GM19035 (cell line): ENCODE measurements around the gene PROSER2.
"Not testable (repeated sequence)": the region's sequence is repeated elsewhere in the genome, so short reads cannot be mapped to it uniquely, and the experiment has no call there.

Experiments used
- ATAC-seq: cut with Tn5 transposase; IDR thresholded peaks from one replicate; pipeline ENCODE4 v1.9.1; 2021; ENCODE audit not compliant: unreplicated experiment

The PROSER2 gene

DNA sequence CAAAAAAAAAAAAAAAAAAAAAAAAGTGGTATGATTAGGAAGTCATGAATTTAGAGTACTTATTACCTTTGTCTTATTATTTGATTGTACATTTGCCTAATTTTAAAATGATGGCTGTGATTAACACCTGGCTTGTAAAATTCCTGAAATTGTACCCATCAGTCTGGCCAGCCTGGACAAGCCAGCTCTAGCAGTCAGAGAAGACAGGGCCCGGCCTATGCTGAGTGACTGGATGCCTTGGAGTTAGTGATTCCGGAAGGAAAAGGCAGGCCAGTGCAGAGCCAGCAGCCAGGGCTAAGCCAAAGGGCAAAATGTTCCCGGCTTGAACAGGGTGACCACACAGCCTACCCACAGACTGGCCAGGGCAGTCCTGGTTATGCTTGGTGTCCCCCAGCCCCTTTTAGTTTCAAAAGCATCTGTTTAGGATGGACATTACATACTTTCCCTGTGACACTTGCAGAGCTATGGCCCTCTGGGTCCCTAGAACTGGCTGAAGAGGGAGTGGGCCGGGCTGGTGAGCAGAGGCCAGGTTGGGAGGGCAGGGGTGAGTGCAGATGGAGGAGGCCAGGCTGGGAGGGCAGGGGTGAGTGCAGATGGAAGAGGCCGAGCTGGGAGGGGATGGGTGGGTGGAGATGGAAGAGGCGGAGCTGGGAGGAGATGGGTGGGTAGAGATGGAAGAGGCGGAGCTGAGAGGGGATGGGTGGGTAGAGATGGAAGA lies 61.7 kb downstream of the PROSER2 start:
- ATAC-seq, result no peak

DNA sequence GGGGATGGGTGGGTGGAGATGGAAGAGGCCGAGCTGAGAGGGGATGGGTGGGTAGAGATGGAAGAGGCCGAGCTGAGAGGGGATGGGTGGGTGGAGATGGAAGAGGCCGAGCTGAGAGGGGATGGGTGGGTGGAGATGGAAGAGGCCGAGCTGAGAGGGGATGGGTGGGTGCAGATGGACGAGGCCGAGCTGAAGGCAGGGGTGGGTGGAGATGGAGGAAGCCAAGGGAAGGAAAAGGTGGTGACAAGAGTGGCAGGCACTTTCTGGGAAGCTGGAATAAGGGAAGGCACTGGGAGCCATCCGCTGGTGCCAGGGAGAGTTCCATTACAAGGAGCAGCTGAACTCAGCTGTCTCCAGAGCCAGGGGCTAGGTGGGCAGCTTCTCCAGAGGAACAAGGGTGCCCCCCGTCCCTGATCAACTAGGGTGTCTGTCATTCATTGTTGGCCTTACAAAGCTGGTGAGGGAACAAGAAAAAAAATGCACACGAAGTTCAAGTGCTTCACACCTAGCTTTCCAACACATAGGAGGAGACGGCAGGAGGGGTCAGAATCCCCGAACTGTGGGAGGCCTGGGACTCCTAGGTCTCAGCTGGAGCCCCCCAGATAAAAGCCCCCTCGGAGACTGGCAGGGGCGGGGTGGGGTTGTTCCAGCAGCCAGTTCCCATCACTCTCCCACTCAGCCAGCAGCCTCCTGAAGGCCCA lies 62.4 kb downstream of the PROSER2 start:
- ATAC-seq, result no peak

DNA sequence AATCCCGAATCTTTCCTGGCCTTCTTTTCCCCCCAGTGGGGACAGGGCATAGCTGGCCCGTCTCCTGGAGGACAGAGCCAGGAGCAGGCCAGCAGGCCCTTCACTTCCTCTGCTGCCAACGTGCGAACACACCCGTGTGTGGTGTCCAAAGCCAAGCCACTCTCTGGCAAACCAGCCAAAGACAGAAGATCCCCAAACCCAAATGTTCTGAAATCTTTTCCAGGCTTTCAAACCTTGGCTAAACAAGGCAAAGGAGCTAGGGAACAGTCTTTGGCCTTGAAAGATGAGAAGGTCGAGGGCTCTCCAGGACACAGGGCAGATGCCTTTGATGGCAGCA lies 63.0 kb downstream of the PROSER2 start:
- no peak for ATAC-seq

DNA sequence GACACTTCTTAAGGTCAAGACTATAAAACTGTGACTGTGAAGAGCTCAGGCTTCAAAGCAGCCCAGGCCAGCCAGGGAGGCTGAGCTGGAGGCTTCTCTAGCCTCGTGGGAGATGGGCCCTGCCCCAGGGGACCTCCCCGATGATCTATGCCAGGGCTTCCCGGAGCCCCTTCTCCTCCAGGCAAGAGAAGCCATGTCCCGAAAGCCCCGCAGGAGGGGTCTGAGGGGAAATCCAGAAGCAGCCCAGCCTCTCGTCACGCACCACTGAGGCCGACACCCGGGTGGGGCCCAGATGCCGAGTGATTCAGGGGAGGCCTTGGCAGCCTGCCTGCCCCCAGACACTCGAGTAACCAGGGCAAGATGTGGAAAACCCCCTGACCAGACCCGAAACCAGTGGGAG lies 63.7 kb downstream of the PROSER2 start:
- ATAC-seq, result no peak

DNA sequence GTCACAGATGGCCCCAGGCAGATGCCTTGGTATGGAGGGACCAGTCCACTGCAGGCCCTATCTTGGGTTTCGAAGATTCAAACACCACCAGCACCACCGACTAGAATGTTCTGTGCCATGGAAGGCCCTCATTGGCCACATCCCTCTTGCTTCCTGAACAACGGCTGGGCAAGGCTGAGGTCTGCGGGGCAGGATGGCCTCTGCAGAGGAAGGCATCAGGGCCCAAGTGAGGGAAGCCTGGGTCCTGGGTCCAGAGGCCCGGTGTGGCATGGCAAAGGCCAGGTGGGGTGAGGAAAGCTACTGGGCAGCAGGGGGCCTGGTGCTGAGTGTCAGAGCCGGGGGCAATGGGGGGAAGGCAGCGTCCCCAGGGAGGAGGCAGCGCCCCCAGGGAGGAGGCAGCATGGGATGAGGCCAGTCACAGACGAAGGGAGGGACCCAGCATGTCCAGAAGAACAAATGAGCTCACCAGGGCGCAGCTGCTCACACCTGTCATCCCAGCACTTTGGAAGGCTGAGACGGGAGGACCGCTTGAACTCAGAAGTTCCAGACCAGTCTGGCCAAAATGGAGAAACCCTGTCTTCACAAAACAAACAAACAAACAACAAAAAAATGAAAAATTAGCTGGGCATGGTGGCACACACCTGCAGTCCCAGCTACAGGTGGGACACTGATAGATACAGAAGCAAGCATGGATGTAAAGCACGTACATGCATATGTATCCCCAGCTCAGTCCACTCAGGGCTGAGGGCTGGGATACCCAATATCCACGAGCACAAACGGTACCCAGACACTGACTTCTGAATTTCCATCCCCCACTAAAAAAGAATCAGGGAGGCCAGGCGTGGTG lies 64.4 kb downstream of the PROSER2 start:
- ATAC-seq, result no peak

DNA sequence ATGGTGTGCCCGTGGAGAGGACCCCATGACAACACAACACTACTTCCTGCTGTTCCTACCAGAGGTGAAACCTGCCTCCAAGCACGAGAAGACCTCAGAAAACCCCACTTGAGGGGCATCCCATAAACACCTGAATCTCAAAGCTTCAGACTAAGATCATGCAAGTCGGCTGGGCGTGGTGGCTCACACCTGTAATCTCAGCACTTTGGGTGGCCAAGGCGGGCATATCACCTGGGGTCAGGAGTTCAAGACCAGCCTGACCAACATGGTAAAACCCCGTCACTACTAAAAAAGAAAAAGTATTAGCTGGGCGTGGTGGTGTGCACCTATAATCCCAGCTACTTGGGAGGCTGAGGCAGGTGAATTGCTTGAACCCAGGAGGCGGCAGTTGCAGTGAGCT lies 66.1 kb downstream of the PROSER2 start:
- not testable (repeated sequence) for ATAC-seq

DNA sequence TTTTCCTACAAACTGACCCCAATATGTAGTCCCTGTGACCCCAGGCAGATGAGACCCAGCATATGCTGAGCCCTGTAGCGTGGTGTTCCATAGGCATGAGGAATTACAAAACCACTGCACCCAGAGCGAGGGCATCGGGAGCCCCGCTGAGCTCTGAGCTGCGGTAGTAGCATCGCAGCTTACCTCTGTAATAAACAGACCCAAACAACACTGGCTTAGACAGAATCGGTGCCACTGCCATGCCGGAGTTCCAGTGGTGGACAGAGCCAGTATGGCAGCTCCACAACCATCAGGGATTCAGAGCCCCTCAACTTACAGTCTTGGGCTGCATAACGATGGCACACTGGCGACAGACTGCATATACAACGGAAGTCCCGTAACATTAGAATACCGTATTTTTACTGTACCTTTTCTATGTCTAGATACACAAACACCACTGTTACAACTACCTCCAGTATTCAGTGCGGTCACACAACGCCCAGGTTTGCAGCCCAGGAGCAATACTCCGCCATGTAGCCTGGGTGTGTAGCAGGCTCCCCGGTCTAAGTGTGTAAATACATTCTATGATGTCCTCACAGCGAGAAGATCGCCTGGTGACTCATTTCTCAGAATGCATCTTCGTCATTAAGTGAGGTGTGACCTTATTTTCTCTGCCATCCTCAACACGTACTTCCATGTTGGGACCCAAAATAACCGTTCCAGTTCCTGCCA lies 68.8 kb downstream of the PROSER2 start:
- ATAC-seq, result no peak

DNA sequence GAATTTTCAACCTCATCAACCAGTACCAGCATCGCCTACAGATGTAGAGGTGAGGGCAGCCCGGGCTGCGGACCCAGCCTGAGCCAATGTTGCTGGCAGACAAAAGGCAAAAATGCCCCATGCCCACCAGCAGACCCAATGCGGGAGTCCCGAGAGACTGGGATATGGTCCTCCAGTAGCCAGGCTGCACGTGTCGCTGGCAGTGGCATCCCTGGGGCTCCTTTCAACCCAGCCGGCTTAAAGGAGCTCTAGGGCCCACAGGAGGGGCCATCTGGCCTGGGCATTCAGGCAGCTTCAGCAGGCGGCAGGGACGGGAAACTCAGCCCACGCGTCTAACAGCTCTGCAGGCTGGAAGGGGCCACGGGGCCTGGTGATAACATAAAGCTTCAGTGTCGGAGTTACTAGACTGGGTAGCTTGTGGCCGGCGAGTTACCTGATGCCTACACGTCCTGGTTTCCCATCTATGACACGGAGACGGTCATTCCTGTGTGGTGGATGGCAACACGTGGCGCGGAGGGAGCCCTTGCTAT lies 70.7 kb downstream of the PROSER2 start:
- ATAC-seq, result no peak

DNA sequence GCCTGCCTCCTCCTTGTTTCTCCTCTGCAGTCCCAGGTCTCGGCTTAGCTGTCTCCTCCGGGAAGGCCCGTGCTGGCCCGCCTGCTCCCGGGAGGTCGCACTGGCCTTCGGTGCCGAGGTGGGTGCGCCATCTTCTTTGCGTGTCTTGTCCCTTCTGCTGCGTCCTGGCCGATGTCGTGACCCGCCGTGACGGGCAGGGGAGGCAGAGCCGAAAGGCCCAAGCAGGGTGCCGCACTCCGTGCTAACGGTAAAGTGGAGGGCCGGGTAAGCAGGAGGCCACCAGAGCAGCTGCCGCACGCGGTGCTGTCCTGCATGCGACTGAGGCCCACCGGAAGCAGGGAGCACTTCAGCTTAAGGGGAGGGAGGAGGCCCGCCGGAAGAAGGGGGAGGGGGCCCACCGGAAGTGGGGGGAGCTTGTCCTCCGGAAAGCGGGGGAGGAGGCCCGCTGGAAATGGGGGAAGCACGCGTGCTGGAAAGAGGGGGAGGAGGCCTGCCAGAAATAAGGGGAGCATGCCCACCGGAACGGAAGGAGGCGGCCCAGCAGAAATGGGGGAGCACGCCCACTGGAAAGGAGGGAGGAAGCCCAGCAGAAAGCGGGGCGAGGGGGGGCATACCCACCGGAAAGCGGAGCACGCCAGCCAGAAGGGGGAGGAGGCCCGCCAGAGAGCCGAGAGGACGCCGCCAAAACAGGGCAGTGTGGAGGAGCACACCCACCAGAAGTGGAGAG lies 71.4 kb downstream of the PROSER2 start:
- no peak for ATAC-seq

DNA sequence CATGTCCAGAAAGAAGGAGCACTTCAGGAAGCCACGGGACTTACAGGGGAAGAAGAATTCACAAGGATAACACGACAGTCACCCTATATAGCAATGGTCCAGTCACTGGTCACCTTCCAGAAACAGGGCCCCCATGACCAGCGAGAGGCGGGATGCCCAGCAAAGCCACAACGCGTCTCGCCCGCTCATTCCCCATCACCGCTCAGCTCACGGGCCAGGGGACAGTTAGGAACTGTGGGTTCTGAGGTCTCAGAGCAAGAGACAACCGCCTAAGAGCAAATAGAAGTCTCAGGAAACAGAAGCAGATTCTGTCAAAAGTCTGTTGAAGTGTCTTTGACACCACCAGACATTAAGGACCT lies 71.9 kb downstream of the PROSER2 start:
- no peak for ATAC-seq

DNA sequence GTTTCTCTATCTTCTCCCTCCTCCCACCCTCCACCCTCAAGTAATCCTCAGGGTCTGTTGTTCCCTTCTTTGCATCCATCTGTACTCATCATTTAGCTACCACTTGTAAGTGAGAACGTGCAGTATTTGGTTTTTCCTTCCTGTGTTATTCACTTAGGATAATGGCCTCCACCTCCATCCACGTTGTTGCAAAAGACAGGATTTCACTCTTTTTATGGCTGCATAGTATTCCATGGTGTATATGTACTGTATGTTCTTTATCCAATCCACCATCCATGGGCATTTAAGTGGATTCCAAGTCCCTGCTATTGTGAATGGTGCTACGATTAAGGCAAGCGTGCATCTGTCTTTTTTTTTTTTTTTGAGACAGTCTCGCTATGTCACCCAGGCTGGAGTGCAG lies 72.4 kb downstream of the PROSER2 start:
- ATAC-seq, result no peak

DNA sequence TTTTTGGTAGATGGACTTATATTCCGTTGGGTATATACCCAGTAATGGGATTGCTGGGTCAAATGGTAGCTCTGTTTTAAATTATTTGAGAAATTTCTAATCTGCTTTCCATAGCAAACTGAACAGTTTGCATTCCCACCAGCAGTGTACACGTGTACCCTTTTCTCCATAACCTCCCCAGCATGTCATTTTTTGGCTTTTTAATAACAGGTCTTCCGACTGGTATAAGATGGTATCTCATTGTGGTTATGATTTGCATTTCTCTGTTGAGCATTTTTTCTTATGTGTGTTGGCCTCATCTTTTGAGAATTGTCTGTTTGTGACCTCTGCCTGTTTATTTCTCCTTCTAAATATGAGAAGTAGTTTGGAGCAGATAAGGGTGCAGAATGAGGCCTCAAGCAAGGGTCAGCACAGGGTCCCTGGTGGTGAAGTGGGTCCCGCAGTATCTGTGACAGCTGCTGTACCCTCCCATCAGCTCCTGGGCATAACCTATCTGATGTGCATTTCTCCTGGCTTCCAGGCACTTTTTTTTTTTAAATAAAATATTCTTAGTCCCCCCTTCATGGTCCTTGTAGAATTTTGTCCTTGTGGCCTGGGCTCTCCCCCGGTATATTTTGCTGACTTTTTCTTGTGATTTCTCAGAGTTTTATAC lies 73.5 kb downstream of the PROSER2 start:
- no peak for ATAC-seq

DNA sequence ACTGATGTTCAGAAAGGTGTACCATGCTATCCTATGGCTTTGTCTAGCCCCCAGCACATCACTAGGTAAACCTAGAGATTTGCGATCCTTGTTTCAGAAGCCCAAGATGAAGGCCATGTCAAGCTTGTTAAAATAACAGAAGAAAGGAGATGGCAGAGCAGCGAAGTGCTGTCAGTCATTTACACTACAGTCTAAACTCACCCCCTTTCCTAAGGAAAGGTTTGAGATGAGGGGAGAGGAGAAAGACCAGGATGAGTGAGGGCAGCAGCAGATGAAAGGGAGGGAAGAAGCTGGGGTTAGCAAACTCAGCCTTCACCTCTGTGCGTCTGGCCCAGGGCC lies 74.8 kb downstream of the PROSER2 start:
- ATAC-seq, result no peak

DNA sequence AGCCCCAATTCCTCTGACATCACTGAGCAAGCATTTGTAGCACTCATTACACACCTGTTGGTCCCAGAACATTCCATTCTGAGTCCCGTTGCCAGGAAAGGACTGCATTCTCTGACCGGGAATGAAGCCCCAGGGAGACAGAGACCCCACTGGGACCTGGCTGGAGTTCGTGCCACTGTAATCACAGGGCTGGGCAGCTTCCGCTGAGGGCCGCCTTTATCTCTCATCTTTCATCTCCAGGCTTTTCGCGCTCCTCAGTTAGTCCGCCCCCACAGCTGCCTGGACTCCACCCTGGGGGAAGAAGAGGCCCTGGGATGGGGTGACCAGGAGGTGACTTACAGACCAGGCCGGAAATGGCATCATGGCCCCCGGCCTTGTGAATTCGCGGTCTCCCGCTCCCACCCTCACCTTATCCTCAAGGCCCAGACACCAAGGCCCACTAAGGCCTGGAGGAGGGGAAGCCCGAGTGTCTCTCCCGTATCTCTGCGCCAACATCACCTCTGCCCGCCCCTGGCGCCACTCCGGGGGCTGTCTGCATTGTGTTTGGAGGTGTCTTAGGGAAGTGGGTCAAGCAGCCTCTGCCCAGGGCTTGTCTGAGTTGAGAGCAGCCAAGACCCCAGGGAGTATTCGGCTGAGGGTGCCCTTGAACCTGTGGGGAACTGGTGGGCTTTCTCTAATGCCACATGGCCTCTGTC lies 75.4 kb downstream of the PROSER2 start:
- no peak for ATAC-seq

DNA sequence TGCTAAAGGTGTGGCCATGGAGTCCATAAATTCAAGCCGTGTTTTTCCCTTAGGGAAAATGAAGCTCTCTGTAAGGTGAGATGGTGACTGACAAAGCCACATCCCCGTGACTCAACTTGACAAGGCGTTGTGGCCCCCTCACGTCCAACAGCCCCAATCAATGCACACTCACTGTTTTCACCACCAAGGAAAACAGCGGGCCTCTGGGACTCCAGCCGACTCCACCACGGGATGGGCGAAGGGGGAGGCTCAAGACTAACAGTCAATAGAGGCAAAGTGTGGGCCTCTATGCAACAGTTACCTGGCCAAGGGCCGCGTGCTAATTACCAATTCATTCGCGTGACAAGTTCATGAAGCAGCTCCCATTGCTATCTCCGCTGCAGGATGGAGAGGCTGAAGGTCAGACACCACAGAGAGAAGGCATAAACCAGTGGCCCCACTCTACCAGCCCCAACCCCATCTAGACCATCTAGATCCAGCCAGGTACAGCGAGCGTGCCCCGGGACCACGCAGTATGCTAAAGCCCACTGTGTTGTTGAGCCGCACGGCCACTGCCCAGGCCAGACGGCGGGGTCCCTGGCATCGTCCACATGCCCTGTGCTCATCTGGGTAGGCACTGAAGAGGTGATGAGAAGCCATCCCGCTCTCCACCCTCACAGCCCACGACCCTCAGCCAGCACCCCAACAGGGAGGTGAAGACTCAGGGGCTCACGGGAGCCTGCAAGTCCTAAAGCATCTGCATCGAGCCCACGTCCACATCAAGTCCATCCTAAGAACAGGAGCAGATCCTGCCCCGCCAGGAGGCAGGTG lies 76.1 kb downstream of the PROSER2 start:
- no peak for ATAC-seq

DNA sequence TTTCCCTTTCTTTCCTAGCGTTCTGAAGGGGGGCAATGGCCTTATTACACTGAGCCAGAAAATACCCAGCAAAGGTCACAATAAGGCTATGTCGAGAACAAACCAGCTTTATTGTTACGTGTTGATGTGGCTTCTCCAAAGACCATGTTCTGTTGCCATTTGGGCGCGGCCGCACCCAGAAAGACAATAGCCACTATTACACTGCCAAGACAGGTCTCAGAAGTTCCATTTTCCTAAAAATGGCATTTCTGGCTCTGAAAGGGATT lies 77.8 kb downstream of the PROSER2 start:
- ATAC-seq, result no peak

DNA sequence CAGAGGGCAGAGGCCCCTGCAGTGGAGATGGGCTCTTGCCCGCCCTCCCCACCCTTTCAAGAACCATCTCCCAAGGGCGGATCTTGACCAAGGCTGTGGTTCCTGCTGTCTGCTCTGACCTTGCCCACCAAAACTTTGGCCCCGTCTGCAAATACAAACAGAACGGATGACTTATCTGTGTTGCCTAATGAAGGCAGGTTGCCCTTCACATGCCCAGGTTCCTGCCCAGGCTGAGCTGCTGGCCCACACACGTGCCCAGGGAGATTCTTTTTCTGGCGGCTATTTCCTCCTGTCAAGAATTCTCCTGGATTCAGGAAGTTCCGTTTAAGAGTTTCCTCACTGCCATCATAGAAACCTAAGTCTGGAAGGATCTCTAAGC lies 78.3 kb downstream of the PROSER2 start:
- ATAC-seq, result no peak

DNA sequence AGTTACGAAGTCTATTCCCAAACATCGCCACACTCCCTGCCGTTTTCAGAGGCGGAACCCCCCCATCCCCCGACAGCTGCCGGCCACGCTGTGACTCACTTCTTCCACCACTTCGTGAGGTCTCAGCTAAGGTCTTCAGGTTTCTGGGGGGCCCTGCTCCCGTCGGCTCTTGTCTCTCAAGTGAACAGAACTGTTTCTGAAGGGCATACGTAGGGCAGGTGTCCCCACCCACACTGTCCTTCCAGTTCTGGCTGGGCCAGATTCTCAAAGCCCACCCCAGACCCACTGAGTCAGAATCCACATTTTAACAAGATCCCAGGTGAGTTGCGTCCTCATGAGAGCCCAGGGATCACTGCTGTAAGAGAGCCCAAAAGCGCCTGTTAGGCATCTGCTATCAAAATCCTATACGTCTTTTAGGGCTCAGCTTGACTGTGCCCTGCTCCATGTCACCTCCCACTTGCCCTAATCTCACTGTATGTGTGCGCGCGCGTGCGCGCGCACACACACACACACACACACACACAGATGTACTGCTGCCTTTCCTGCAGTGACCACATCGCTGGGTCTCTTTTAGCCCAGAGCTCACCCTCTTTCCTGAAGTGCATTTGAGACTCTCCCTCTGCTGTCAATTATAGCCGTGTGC lies 78.8 kb downstream of the PROSER2 start:
- no peak for ATAC-seq

DNA sequence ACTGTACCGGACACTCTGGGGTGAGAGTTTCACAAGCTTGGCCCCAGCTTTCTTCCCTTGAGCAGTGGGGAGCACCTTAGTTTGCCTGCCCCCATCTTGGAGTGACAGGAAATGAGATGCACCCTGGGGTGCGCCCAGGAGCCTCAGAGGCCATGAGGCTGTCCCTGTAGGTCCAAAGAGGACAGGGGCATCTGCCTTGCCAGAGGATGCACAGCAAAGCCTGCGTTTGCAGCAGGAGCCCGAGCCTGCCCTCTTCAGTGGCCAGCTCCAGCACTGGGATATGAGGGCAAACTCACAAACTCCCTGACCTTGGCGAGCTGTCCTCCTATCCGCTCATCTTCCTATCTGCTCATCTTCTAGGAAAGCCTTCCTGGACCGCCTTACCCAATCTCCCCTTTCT lies 79.5 kb downstream of the PROSER2 start:
- no peak for ATAC-seq
